KMS-11 (cell line): Measurements from ENCODE around the gene SPTBN1.
A peak's percentile ranks its signal among the peaks of the same experiment; 100 is the strongest.

ENCODE experiments used
- H2AFZ ChIP-seq: fragments of 200-600 bp; sonication (generic); 2 replicates; pipeline ENCODE4 v1.6.1; 2016; ENCODE audit warnings: antibody characterized with exemption, mixed run types, low read depth
- H3K27ac ChIP-seq: fragments of 200-600 bp; sonication (generic); 2 replicates; pipeline ENCODE4 v1.6.1; 2016; ENCODE audit warnings: mild to moderate bottlenecking, mixed run types
- H3K27me3 ChIP-seq: fragments of 200-600 bp; sonication (generic); 2 replicates; pipeline ENCODE4 v1.6.1; 2017; ENCODE audit warnings: mild to moderate bottlenecking, low read depth, mixed run types, moderate library complexity; ENCODE audit not compliant: insufficient read depth
- H3K36me3 ChIP-seq: fragments of 200-600 bp; sonication (generic); 2 replicates; pipeline ENCODE4 v1.6.1; 2017; ENCODE audit warnings: mild to moderate bottlenecking, mixed run types; ENCODE audit not compliant: insufficient read depth
- H3K4me1 ChIP-seq: fragments of 200-600 bp; sonication (generic); 2 replicates; pipeline ENCODE4 v1.6.1; 2016; ENCODE audit warnings: mild to moderate bottlenecking, low read depth, mixed run types; ENCODE audit not compliant: poor library complexity, severe bottlenecking
- H3K4me2 ChIP-seq: fragments of 200-600 bp; sonication (generic); 2 replicates; pipeline ENCODE4 v1.7.0; 2016; ENCODE audit warnings: mild to moderate bottlenecking, mixed run types
- H3K4me3 ChIP-seq: fragments of 200-600 bp; sonication (generic); IDR thresholded peaks from 2 replicates; pipeline ENCODE4 v1.6.1; 2017; ENCODE audit warnings: low read depth, low read length, mixed read lengths; ENCODE audit not compliant: insufficient read depth
- H3K79me2 ChIP-seq: fragments of 200-600 bp; sonication (generic); 2 replicates; pipeline ENCODE4 v1.6.1; 2016; ENCODE audit warnings: low read depth, mixed run types; ENCODE audit not compliant: insufficient read depth
- H3K9ac ChIP-seq: fragments of 200-600 bp; sonication (generic); 2 replicates; pipeline ENCODE4 v1.6.1; 2016; ENCODE audit warnings: mild to moderate bottlenecking, mixed run types
- H4K20me1 ChIP-seq: fragments of 200-600 bp; sonication (generic); 2 replicates; pipeline ENCODE4 v1.6.1; 2016; ENCODE audit warnings: mild to moderate bottlenecking, mixed run types; ENCODE audit not compliant: insufficient read depth
- CTCF ChIP-seq: fragments of 200-600 bp; sonication (generic); conservative IDR thresholded peaks from 2 replicates; pipeline ENCODE4 v1.6.1; 2017; ENCODE audit warnings: low read depth, mild to moderate bottlenecking, antibody characterized with exemption, low read length, moderate library complexity, mixed read lengths

The SPTBN1 gene

GRCh38 chr2:54634564-54635511 lies 178.7 kb downstream of the SPTBN1 start:
- peak overlapping the region; percentile 99 for H3K4me2 ChIP-seq
- H3K9ac ChIP-seq, result peak overlapping the region; percentile 53
- H3K79me2 ChIP-seq, result peaks cover 66% of the 10 kb centered on the region
- H3K27ac ChIP-seq, result peak overlapping the region; percentile 91
- no peaks in the 10 kb centered on the region for H4K20me1 ChIP-seq
- no peak for TF ChIP-seq CTCF
- H3K4me3 ChIP-seq, result peak overlapping the region; percentile 58
- H3K4me1 ChIP-seq, result peaks cover 91% of the 10 kb centered on the region
- peaks cover 16% of the 10 kb centered on the region; the same call in 1 of the 2 replicates for H3K36me3 ChIP-seq
- no peaks in the 10 kb centered on the region for H3K27me3 ChIP-seq
- peak overlapping the region; percentile 23; the same call in 1 of the 2 replicates for H2AFZ ChIP-seq

DNA sequence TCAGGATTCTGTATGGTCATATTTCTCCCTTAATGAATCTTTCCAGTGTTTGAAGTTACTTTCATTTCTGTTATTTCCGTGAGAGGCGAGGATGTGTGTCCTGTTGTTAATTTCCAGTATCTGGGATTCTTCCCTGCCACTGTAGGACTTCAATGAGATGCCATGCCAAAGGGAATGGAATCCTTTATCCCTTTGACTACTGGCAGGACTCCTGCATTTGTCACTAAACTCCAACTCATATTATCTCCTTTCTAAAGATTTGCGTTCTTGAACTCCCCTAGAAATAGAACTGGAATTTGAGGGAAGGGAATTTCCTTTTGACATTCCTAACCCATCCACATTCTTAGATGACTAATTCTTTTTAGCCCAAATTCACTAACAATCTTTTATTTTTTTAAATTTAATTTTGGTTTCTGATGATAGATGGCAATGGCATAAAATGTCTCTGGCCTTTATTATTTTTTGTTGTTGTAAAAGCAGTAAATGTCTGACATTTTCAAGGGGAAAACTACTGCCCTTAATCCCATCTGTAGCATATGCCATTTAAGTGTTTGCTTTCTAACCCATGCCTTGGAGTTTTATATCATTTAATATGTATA lies 179.5 kb downstream of the SPTBN1 start:
- Histone ChIP-seq H3K4me2 (peak overlapping the region; percentile 99), H2AFZ (peak overlapping the region; percentile 23; the same call in 1 of the 2 replicates), H3K4me3 (no peak overlapping the region), H3K36me3 (peaks cover 9% of the 10 kb centered on the region; the same call in 1 of the 2 replicates), H3K27me3 (no peaks in the 10 kb centered on the region), H3K4me1 (peaks cover 82% of the 10 kb centered on the region), H3K9ac (peak overlapping the region; percentile 53; the same call in 1 of the 2 replicates), H4K20me1 (no peaks in the 10 kb centered on the region), H3K79me2 (peaks cover 62% of the 10 kb centered on the region), H3K27ac (peak overlapping the region; percentile 91)
- TF ChIP-seq CTCF, result no peak

- H3K4me3 ChIP-seq, result no peak overlapping the region
- H3K4me1 ChIP-seq, result peaks cover 73% of the 10 kb centered on the region
- no peaks in the 10 kb centered on the region for H4K20me1 ChIP-seq
- H3K9ac ChIP-seq, result peak overlapping the region; percentile 53; the same call in 1 of the 2 replicates
- no peak overlapping the region for H2AFZ ChIP-seq
- peaks cover under 1% of the 10 kb centered on the region; the same call in 1 of the 2 replicates for H3K36me3 ChIP-seq
- no peaks in the 10 kb centered on the region for H3K27me3 ChIP-seq
- peaks cover 52% of the 10 kb centered on the region for H3K79me2 ChIP-seq
- peak overlapping the region; percentile 91 for H3K27ac ChIP-seq
- TF ChIP-seq CTCF, result no peak
- H3K4me2 ChIP-seq, result peak overlapping the region; percentile 99
Observed at GRCh38 chr2:54636415-54637139, 180.4 kb downstream of the SPTBN1 start.

- Histone ChIP-seq H3K79me2 (peaks cover 39% of the 10 kb centered on the region), H3K4me1 (peaks cover 58% of the 10 kb centered on the region), H3K4me2 (peak overlapping the region; percentile 4; the same call in 1 of the 2 replicates), H2AFZ (no peak overlapping the region), H3K36me3 (peaks cover 7% of the 10 kb centered on the region; the same call in 1 of the 2 replicates), H3K27ac (peak overlapping the region; percentile 91; the same call in 1 of the 2 replicates), H3K9ac (no peak overlapping the region), H3K4me3 (no peak overlapping the region), H4K20me1 (no peaks in the 10 kb centered on the region), H3K27me3 (no peaks in the 10 kb centered on the region)
- no peak for TF ChIP-seq CTCF
Observed at GRCh38 chr2:54638103-54638502, 182.0 kb downstream of the SPTBN1 start.
